ENCODE data around the gene ZNF142. TPM values are rescaled to one million over a fixed set of nuclear protein-coding genes. Genes with fewer than 3 reads are reported as not detected.

The ZNF142 gene
- total and polyA plus RNA-seq, 2 donors (not counting 1 experiment from before 2014, with no cell fraction given): 4.3 to 7.3 TPM

- Histone ChIP-seq H4K20me1 (ENCODE audit: control insufficient read depth, extremely low read depth, insufficient read depth, low read length) (no peaks in the 10 kb centered on the region), H3K27me3 (ENCODE audit: control insufficient read depth, insufficient read depth, low read length) (no peaks in the 10 kb centered on the region), H3K4me1 (ENCODE audit: control insufficient read depth, extremely low read depth, insufficient read depth, low read length) (no peaks in the 10 kb centered on the region), H3K27ac (ENCODE audit: insufficient read depth, low read length) (no peak overlapping the region), H3K4me2 (ENCODE audit: extremely low read depth, insufficient read depth, low read length) (no peak overlapping the region), H2AFZ (ENCODE audit: low read length) (no peak overlapping the region), H3K9me3 (ENCODE audit: control insufficient read depth, insufficient read depth, low read depth, low read length) (no peaks in the 10 kb centered on the region), H3K4me3 (replicated peaks in 1 of 4; ENCODE audit: control extremely low read depth in 1 of 4, insufficient read depth in 1 of 4, low read depth in 3 of 4, low read length in 4 of 4) (no peak overlapping the region), H3K9ac (ENCODE audit: insufficient read depth, low read length) (no peak overlapping the region), H3K36me3 (ENCODE audit: control insufficient read depth, insufficient read depth, low read length) (no peaks in the 10 kb centered on the region), H3K79me2 (ENCODE audit: control insufficient read depth, insufficient read depth, low read length) (no peaks in the 10 kb centered on the region)
- TF ChIP-seq EZH2 (IDR thresholded peaks at IDR 0.05; ENCODE audit: low read length, missing control alignments) (no peak), CTCF (conservative IDR thresholded peaks at IDR 0.05 in 1 of 2, IDR thresholded peaks at IDR 0.05 in 1 of 2; ENCODE audit: low read depth in 1 of 2, low read length in 2 of 2) (no peak)
- peak in 1 of 2 donors; percentile 64 for DNase-seq (ENCODE audit: low read depth in 2 of 2)
Observed at GRCh38 chr2:218701806-218702205, 42.4 kb upstream of the ZNF142 start.

- no peak overlapping the region for H2AFZ ChIP-seq (ENCODE audit: low read length)
- H4K20me1 ChIP-seq (ENCODE audit: control insufficient read depth, extremely low read depth, insufficient read depth, low read length): no peaks in the 10 kb centered on the region
- H3K27ac ChIP-seq (ENCODE audit: insufficient read depth, low read length): no peak overlapping the region
- DNase-seq (ENCODE audit: low read depth in 2 of 2): no peak
- no peaks in the 10 kb centered on the region for H3K4me1 ChIP-seq (ENCODE audit: control insufficient read depth, extremely low read depth, insufficient read depth, low read length)
- no peak overlapping the region for H3K9ac ChIP-seq (ENCODE audit: insufficient read depth, low read length)
- H3K9me3 ChIP-seq (ENCODE audit: control insufficient read depth, insufficient read depth, low read depth, low read length): no peaks in the 10 kb centered on the region
- H3K79me2 ChIP-seq (ENCODE audit: control insufficient read depth, insufficient read depth, low read length): no peaks in the 10 kb centered on the region
- peaks cover 1% of the 10 kb centered on the region for H3K36me3 ChIP-seq (ENCODE audit: control insufficient read depth, insufficient read depth, low read length)
- H3K27me3 ChIP-seq (ENCODE audit: control insufficient read depth, insufficient read depth, low read length): no peaks in the 10 kb centered on the region
- TF ChIP-seq CTCF (conservative IDR thresholded peaks at IDR 0.05 in 1 of 2, IDR thresholded peaks at IDR 0.05 in 1 of 2; ENCODE audit: low read depth in 1 of 2, low read length in 2 of 2) (no peak), EZH2 (IDR thresholded peaks at IDR 0.05; ENCODE audit: low read length, missing control alignments) (no peak)
- no peak overlapping the region for H3K4me3 ChIP-seq (replicated peaks in 1 of 4; ENCODE audit: control extremely low read depth in 1 of 4, insufficient read depth in 1 of 4, low read depth in 3 of 4, low read length in 4 of 4)
- no peak overlapping the region for H3K4me2 ChIP-seq (ENCODE audit: extremely low read depth, insufficient read depth, low read length)
Observed at GRCh38 chr2:218698885-218699284, 39.5 kb upstream of the ZNF142 start.

GRCh38 chr2:218694405-218695145, 35.2 kb upstream of the ZNF142 start:
- H3K36me3 ChIP-seq (ENCODE audit: control insufficient read depth, insufficient read depth, low read length): peaks cover 11% of the 10 kb centered on the region
- no peak overlapping the region for H3K4me2 ChIP-seq (ENCODE audit: extremely low read depth, insufficient read depth, low read length)
- H3K79me2 ChIP-seq (ENCODE audit: control insufficient read depth, insufficient read depth, low read length): no peaks in the 10 kb centered on the region
- no peak overlapping the region for H3K4me3 ChIP-seq (replicated peaks in 1 of 4; ENCODE audit: control extremely low read depth in 1 of 4, insufficient read depth in 1 of 4, low read depth in 3 of 4, low read length in 4 of 4)
- H3K9ac ChIP-seq (ENCODE audit: insufficient read depth, low read length): no peak overlapping the region
- no peaks in the 10 kb centered on the region for H3K9me3 ChIP-seq (ENCODE audit: control insufficient read depth, insufficient read depth, low read depth, low read length)
- DNase-seq (ENCODE audit: low read depth in 2 of 2): peak in 1 of 2 donors; percentile 44
- H2AFZ ChIP-seq (ENCODE audit: low read length): no peak overlapping the region
- TF ChIP-seq CTCF (conservative IDR thresholded peaks at IDR 0.05 in 1 of 2, IDR thresholded peaks at IDR 0.05 in 1 of 2; ENCODE audit: low read depth in 1 of 2, low read length in 2 of 2): no peak
- no peak for TF ChIP-seq EZH2 (IDR thresholded peaks at IDR 0.05; ENCODE audit: low read length, missing control alignments)
- H3K4me1 ChIP-seq (ENCODE audit: control insufficient read depth, extremely low read depth, insufficient read depth, low read length): no peaks in the 10 kb centered on the region
- no peaks in the 10 kb centered on the region for H3K27me3 ChIP-seq (ENCODE audit: control insufficient read depth, insufficient read depth, low read length)
- H4K20me1 ChIP-seq (ENCODE audit: control insufficient read depth, extremely low read depth, insufficient read depth, low read length): no peaks in the 10 kb centered on the region
- H3K27ac ChIP-seq (ENCODE audit: insufficient read depth, low read length): no peak overlapping the region

Data from fibroblast of lung (primary cell).